ENCODE measurements around the gene ASAP2. TPM values are rescaled to one million over a fixed set of nuclear protein-coding genes. Genes with fewer than 3 reads are reported as not detected.

The ASAP2 gene
- total RNA-seq, 1 donor from 2014 or later, result 45.6 TPM

DNA sequence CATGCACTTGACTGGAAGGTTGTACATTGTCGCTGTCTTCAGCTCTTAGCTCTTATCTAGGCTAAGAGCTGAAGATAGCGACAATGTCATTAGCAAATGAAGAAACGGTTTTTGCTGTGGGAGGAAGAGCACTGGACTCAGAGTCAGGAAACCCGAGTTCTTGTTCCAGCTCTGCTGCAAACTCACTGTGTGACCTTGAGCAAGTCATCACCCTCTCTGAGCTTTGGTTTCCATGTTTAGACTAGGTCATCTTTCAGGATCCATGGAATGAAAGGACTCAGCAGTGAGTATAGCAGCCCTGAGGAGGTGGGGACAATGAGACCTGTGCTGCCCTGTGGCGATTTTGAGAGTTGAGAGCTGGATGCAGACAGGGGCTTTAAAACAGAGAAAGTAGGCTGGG lies 85.3 kb downstream of the ASAP2 start:
- peaks cover 28% of the 10 kb centered on the region for H3K36me3 Mint-ChIP-seq
- DNase-seq (ENCODE audit: extremely low spot score, unreplicated experiment), result no peak
- peaks cover 28% of the 10 kb centered on the region for H3K4me1 Mint-ChIP-seq (ENCODE audit: unreplicated experiment)
- TF ChIP-seq, protein P1, sequence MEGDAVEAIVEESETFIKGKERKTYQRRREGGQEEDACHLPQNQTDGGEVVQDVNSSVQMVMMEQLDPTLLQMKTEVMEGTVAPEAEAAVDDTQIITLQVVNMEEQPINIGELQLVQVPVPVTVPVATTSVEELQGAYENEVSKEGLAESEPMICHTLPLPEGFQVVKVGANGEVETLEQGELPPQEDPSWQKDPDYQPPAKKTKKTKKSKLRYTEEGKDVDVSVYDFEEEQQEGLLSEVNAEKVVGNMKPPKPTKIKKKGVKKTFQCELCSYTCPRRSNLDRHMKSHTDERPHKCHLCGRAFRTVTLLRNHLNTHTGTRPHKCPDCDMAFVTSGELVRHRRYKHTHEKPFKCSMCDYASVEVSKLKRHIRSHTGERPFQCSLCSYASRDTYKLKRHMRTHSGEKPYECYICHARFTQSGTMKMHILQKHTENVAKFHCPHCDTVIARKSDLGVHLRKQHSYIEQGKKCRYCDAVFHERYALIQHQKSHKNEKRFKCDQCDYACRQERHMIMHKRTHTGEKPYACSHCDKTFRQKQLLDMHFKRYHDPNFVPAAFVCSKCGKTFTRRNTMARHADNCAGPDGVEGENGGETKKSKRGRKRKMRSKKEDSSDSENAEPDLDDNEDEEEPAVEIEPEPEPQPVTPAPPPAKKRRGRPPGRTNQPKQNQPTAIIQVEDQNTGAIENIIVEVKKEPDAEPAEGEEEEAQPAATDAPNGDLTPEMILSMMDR (conservative IDR thresholded peaks at IDR 0.05), result no peak
- H3K4me3 Mint-ChIP-seq, result no peak overlapping the region
- H3K27me3 Mint-ChIP-seq, result no peaks in the 10 kb centered on the region
- peaks cover 4% of the 10 kb centered on the region for H3K9me3 Mint-ChIP-seq
- H3K27ac Mint-ChIP-seq, result no peak overlapping the region

GRCh38 chr2:9292426-9292825 lies 85.8 kb downstream of the ASAP2 start:
- Mint-ChIP-seq H3K27me3 (no peaks in the 10 kb centered on the region), H3K4me3 (no peak overlapping the region), H3K9me3 (peaks cover 1% of the 10 kb centered on the region), H3K4me1 (ENCODE audit: unreplicated experiment) (peaks cover 24% of the 10 kb centered on the region), H3K27ac (no peak overlapping the region), H3K36me3 (peaks cover 25% of the 10 kb centered on the region)
- DNase-seq (ENCODE audit: extremely low spot score, unreplicated experiment), result no peak
- TF ChIP-seq, protein P1 (conservative IDR thresholded peaks at IDR 0.05), result no peak

GRCh38 chr2:9294764-9295163 lies 88.2 kb downstream of the ASAP2 start:
- DNase-seq (ENCODE audit: extremely low spot score, unreplicated experiment), result no peak
- H3K27me3 Mint-ChIP-seq, result no peaks in the 10 kb centered on the region
- no peak overlapping the region for H3K27ac Mint-ChIP-seq
- H3K4me1 Mint-ChIP-seq (ENCODE audit: unreplicated experiment), result peaks cover 24% of the 10 kb centered on the region
- TF ChIP-seq, protein P1 (conservative IDR thresholded peaks at IDR 0.05), result no peak
- no peak overlapping the region for H3K4me3 Mint-ChIP-seq
- peaks cover 16% of the 10 kb centered on the region for H3K36me3 Mint-ChIP-seq
- no peaks in the 10 kb centered on the region for H3K9me3 Mint-ChIP-seq

- TF ChIP-seq, protein P1 (conservative IDR thresholded peaks at IDR 0.05), result no peak
- Mint-ChIP-seq H3K4me3 (no peak overlapping the region), H3K27me3 (no peaks in the 10 kb centered on the region), H3K4me1 (ENCODE audit: unreplicated experiment) (peaks cover 28% of the 10 kb centered on the region), H3K9me3 (no peaks in the 10 kb centered on the region), H3K27ac (no peak overlapping the region), H3K36me3 (peaks cover 21% of the 10 kb centered on the region)
- DNase-seq (ENCODE audit: extremely low spot score, unreplicated experiment), result no peak
Observed at GRCh38 chr2:9296559-9296958, 89.9 kb downstream of the ASAP2 start.

GRCh38 chr2:9297156-9297555 lies 90.5 kb downstream of the ASAP2 start:
- H3K27ac Mint-ChIP-seq, result no peak overlapping the region
- H3K36me3 Mint-ChIP-seq, result peaks cover 21% of the 10 kb centered on the region
- DNase-seq (ENCODE audit: extremely low spot score, unreplicated experiment), result no peak
- no peak overlapping the region for H3K4me3 Mint-ChIP-seq
- H3K9me3 Mint-ChIP-seq, result no peaks in the 10 kb centered on the region
- peaks cover 27% of the 10 kb centered on the region for H3K4me1 Mint-ChIP-seq (ENCODE audit: unreplicated experiment)
- no peaks in the 10 kb centered on the region for H3K27me3 Mint-ChIP-seq
- TF ChIP-seq, protein P1 (conservative IDR thresholded peaks at IDR 0.05), result no peak

- H3K4me3 Mint-ChIP-seq, result no peak overlapping the region
- no peaks in the 10 kb centered on the region for H3K27me3 Mint-ChIP-seq
- TF ChIP-seq, protein P1 (conservative IDR thresholded peaks at IDR 0.05), result no peak
- no peak for DNase-seq (ENCODE audit: extremely low spot score, unreplicated experiment)
- H3K36me3 Mint-ChIP-seq, result peaks cover 22% of the 10 kb centered on the region
- H3K27ac Mint-ChIP-seq, result no peak overlapping the region
- H3K4me1 Mint-ChIP-seq (ENCODE audit: unreplicated experiment), result peaks cover 23% of the 10 kb centered on the region
- H3K9me3 Mint-ChIP-seq, result no peaks in the 10 kb centered on the region
Observed at GRCh38 chr2:9297807-9298206, 91.2 kb downstream of the ASAP2 start.

Measured in type B pancreatic cell (in vitro differentiated cells).